HG03469 (cell line): Measurements from ENCODE around the gene CDKN3.
"Not testable (repeated sequence)": the region's sequence is repeated elsewhere in the genome, so short reads cannot be mapped to it uniquely, and the experiment has no call there.

Experiments
- ATAC-seq: cut with Tn5 transposase; IDR thresholded peaks from one replicate; pipeline ENCODE4 v1.9.1; 2021; ENCODE audit warnings: mild to moderate bottlenecking, moderate library complexity, moderate number of reproducible peaks; ENCODE audit not compliant: unreplicated experiment

The CDKN3 gene

GRCh38 chr14:54369343-54369742, 27.5 kb upstream of the CDKN3 start:
- ATAC-seq = no peak

- no peak for ATAC-seq
These were observed 26.2 kb upstream of the CDKN3 start for GRCh38 chr14:54370323-54371198.

- ATAC-seq = no peak
These were observed 22.5 kb upstream of the CDKN3 start for GRCh38 chr14:54374117-54374884.

- no peak for ATAC-seq
These were observed 19.3 kb upstream of the CDKN3 start for GRCh38 chr14:54377501-54377900.

GRCh38 chr14:54378893-54379292, 17.9 kb upstream of the CDKN3 start:
- ATAC-seq = not testable (repeated sequence)

GRCh38 chr14:54380558-54380957, 16.2 kb upstream of the CDKN3 start:
- not testable (repeated sequence) for ATAC-seq

GRCh38 chr14:54381821-54382220, 15.0 kb upstream of the CDKN3 start:
- ATAC-seq = no peak

DNA sequence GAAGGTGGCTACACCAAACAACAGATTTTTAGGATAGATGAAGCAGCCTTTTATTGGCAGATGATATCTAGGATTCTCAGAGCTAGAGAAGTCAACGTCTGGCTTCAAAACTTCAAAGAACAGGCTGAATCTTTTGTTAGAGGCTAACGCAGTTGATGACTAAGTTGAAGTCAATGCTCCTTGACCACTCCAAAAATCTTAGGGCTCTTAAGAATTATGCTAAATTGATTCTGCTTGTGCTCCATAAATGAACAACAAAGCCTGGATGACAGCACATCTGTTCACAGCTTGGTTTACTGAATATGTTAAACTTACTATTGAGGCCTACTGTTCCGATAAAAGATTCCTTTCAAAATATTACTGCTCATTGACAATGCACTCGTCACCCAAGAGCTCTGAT, 13.0 kb upstream of the CDKN3 start:
- ATAC-seq = no peak

DNA sequence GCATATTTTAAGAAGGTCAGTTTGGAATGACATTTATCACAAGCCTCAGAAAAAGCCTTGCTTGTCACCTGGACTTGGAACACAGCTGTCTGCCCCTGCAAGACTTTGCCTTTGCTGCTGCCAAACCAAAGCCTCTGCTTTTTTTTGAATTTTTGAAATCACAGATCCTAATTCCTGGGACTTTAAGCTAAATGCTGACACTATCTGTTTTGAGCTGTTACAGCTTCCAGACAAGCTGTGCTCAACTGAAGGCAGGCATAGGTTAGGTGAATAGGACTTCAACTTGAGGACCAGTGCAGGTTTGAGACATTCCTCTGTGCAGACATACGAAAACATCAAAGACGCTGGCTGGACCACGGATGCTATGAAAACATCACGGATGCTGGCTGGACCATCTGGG, 11.3 kb upstream of the CDKN3 start:
- ATAC-seq = no peak

DNA sequence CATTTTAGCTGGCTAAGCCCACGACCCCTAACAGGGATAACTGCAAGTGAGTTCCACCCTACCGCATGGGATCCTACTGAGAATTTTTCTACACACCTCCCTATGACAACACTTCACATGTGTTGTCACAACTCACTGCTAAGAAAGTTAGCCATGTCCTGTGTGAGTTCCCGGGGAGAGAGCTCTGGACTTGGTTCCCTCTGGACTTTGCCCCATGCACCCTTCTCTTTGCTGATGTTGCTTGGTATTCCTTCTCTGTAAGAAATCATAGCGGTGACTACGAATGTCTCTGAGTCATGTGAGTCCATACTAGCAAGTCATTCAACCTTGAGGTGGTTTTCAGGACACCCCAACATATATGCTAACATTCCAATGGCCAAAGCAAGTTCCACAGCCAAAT, 9.5 kb upstream of the CDKN3 start:
- no peak for ATAC-seq

- ATAC-seq = no peak
These were observed 4.5 kb upstream of the CDKN3 start for GRCh38 chr14:54392131-54392859.

GRCh38 chr14:54392986-54393884, 3.6 kb upstream of the CDKN3 start:
- not testable (repeated sequence) for ATAC-seq

- no peak for ATAC-seq
These were observed 2.2 kb upstream of the CDKN3 start for GRCh38 chr14:54394596-54394995.

GRCh38 chr14:54395284-54395683, 1.5 kb upstream of the CDKN3 start:
- no peak for ATAC-seq

- ATAC-seq = no peak
These were observed 1.1 kb upstream of the CDKN3 start for GRCh38 chr14:54395716-54396115.

GRCh38 chr14:54396183-54396492, 669 bp upstream of the CDKN3 start:
- ATAC-seq = no peak

GRCh38 chr14:54399560-54399959, 2.8 kb downstream of the CDKN3 start:
- ATAC-seq = no peak

- not testable (repeated sequence) for ATAC-seq
These were observed 6.7 kb downstream of the CDKN3 start for GRCh38 chr14:54403401-54404005.

DNA sequence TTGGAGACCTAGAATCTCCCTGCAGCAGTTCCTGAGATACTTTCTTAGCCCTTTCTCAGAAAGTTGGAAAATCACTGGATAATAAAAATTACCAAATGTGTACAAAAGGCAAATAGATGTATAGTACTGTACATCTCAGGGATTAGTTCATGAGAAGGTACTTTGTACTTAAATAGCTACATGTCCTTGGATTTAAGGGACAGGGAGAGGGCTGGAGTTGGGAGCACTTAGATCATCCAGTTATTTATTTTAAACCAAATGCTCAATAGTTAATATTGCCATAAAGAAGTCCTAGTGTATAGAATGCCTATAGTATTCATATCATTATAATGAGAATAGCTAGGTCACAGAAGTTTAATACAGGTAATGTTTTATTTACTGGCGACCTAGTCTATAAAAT, 13.4 kb downstream of the CDKN3 start:
- no peak for ATAC-seq

GRCh38 chr14:54411371-54411770, 14.6 kb downstream of the CDKN3 start:
- ATAC-seq = no peak
